ENCODE results near the gene NAALADL2. TPM values are rescaled to one million over a fixed set of nuclear protein-coding genes. Genes with fewer than 3 reads are reported as not detected.

NAALADL2 gene
- total RNA-seq, 1 donor from 2014 or later = 2.9 TPM

DNA sequence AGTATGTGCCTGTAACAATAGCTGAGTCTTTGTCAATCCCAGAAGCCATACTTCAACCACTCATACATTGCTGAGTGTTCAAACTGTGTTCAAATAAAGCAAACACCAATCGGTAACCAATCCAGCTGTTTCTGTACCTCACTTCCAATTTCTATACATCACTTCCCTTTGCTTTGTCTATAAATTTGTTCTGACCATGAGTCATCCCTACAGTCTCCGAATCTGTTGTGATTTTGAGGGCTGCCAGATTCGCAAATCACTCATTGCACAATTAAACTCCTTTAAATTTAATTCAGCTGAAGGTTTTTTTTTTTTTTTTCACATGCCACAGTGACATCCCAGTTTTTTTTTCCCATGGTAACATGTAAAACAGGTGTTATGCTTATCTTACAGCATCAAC, 870.3 kb downstream of the NAALADL2 start:
- no peak for DNase-seq (ENCODE audit: low read depth)
- TF ChIP-seq, protein P1, sequence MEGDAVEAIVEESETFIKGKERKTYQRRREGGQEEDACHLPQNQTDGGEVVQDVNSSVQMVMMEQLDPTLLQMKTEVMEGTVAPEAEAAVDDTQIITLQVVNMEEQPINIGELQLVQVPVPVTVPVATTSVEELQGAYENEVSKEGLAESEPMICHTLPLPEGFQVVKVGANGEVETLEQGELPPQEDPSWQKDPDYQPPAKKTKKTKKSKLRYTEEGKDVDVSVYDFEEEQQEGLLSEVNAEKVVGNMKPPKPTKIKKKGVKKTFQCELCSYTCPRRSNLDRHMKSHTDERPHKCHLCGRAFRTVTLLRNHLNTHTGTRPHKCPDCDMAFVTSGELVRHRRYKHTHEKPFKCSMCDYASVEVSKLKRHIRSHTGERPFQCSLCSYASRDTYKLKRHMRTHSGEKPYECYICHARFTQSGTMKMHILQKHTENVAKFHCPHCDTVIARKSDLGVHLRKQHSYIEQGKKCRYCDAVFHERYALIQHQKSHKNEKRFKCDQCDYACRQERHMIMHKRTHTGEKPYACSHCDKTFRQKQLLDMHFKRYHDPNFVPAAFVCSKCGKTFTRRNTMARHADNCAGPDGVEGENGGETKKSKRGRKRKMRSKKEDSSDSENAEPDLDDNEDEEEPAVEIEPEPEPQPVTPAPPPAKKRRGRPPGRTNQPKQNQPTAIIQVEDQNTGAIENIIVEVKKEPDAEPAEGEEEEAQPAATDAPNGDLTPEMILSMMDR (conservative IDR thresholded peaks at IDR 0.05; ENCODE audit: low read depth, low read length) = no peak
- H3K4me3 ChIP-seq (ENCODE audit: low read depth, low read length) = no peak overlapping the region

DNA sequence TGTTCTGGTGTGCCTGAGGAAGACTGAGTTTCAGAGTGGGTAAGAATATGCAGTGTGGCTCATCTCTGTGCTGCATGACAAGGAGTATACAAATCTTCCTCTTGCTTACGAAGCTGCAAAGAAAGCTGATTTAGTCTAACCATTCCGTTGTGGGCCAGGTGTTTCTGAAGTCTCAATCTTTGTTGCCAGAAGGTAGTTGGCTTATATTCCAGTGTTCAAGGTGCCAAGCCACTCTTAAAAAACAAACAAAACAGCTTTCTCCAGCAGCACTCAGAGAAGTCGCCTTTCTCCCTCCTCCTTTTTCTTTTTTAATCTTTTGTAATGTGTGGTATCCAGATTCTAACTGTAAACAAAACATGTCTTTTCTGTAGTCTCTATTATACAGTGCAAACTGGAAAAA, 872.4 kb downstream of the NAALADL2 start:
- no peak for DNase-seq (ENCODE audit: low read depth)
- no peak overlapping the region for H3K4me3 ChIP-seq (ENCODE audit: low read depth, low read length)
- TF ChIP-seq, protein P1 (conservative IDR thresholded peaks at IDR 0.05; ENCODE audit: low read depth, low read length) = no peak

DNA sequence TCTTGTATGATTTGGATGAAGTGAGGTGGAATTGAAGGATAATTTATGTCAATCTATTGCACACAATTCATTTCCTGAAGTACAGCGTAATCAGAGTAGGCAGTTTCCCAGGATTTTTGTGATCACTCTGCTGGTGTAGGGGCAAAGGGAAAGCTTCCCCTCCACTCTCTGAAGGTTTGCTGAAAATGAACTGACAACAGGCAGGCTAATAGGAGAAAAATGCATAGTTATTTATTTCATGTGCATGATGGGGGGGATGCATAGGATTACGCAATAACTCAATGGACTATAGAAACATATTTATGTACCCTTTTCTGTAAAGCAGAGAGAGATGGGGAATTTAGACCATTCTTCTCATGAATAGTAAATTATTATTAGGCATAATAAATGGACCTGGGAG, 872.9 kb downstream of the NAALADL2 start:
- no peak for DNase-seq (ENCODE audit: low read depth)
- no peak overlapping the region for H3K4me3 ChIP-seq (ENCODE audit: low read depth, low read length)
- TF ChIP-seq, protein P1 (conservative IDR thresholded peaks at IDR 0.05; ENCODE audit: low read depth, low read length) = no peak

GRCh38 chr3:175735866-175736265, 876.7 kb downstream of the NAALADL2 start:
- H3K4me3 ChIP-seq (ENCODE audit: low read depth, low read length) = no peak overlapping the region
- DNase-seq (ENCODE audit: low read depth) = no peak
- TF ChIP-seq, protein P1 (conservative IDR thresholded peaks at IDR 0.05; ENCODE audit: low read depth, low read length) = no peak

- no peak overlapping the region for H3K4me3 ChIP-seq (ENCODE audit: low read depth, low read length)
- DNase-seq (ENCODE audit: low read depth) = peak; percentile 3
- TF ChIP-seq, protein P1 (conservative IDR thresholded peaks at IDR 0.05; ENCODE audit: low read depth, low read length) = no peak
Measured at GRCh38 chr3:175737646-175738572, 878.8 kb downstream of the NAALADL2 start.

DNA sequence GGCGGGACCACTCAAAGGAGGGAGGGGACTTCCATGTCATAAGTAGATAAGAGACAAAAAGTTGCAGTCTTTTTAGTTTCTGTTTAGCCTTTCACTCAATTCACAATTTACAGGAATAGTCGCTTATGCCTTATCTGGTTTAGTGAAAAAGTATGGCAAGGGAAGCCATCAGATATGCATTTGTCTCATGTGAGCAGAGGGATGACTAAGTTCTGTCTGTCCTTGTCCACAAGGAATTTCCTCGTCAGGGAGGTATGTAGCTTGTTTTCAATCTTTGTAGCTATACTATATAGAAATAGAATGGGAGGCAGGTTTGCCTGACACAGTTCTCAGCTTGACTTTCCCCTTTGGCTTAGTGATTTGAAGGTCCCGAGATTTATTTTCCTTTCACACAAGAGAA, 882.8 kb downstream of the NAALADL2 start:
- TF ChIP-seq, protein P1 (conservative IDR thresholded peaks at IDR 0.05; ENCODE audit: low read depth, low read length) = no peak
- DNase-seq (ENCODE audit: low read depth) = no peak
- no peak overlapping the region for H3K4me3 ChIP-seq (ENCODE audit: low read depth, low read length)

Measured in epithelial cell of proximal tubule (primary cell).